ENCODE results near the gene EPHA3. TPM values are rescaled to one million over a fixed set of nuclear protein-coding genes. Genes with fewer than 3 reads are reported as not detected.
"Not testable (repeated sequence)": the region's sequence is repeated elsewhere in the genome, so short reads cannot be mapped to it uniquely, and the experiment has no call there.

The EPHA3 gene
- total RNA-seq, 1 experiment from 2014 or later, result 21.5 TPM

GRCh38 chr3:89344076-89344475 lies 236.7 kb downstream of the EPHA3 start:
- ChIA-PET POLR2A (ENCODE audit: low non-redundant PET) (no interaction called here), CTCF (no interaction called here)
- no peaks in the 10 kb centered on the region for H3K4me1 ChIP-seq (ENCODE audit: insufficient read depth, low read length, poor library complexity, severe bottlenecking)
- DNase-seq (ENCODE audit: low spot score), result no peak
- no peaks in the 10 kb centered on the region for H3K36me3 ChIP-seq (ENCODE audit: insufficient read depth, low read length, poor library complexity, severe bottlenecking)
- no TSS peak for BruUV-seq (replicated peaks)
- intact Hi-C loops (cut with micrococcal nuclease; ENCODE audit: unreplicated experiment), result no loop called here
- H3K4me3 ChIP-seq (ENCODE audit: low read depth, low read length, poor library complexity, severe bottlenecking), result no peak overlapping the region
- H3K27ac ChIP-seq (ENCODE audit: low read depth, low read length, poor library complexity, severe bottlenecking), result no peak overlapping the region
- H3K9me3 ChIP-seq (ENCODE audit: low read depth, low read length, poor library complexity, severe bottlenecking), result no peaks in the 10 kb centered on the region
- TF ChIP-seq EZH2 (IDR thresholded peaks at IDR 0.05; ENCODE audit: borderline replicate concordance, low read depth, low read length, poor library complexity, severe bottlenecking) (no peak), CTCF (conservative IDR thresholded peaks at IDR 0.05; ENCODE audit: low read depth, low read length) (no peak)
- no peaks in the 10 kb centered on the region for H3K27me3 ChIP-seq (replicated peaks; ENCODE audit: insufficient read depth, low read depth, low read length, poor library complexity)

- H3K4me1 ChIP-seq (ENCODE audit: insufficient read depth, low read length, poor library complexity, severe bottlenecking); H3K27me3 ChIP-seq (replicated peaks; ENCODE audit: insufficient read depth, low read depth, low read length, poor library complexity); BruUV-seq (replicated peaks); H3K36me3 ChIP-seq (ENCODE audit: insufficient read depth, low read length, poor library complexity, severe bottlenecking); DNase-seq (ENCODE audit: low spot score); intact Hi-C loops (cut with micrococcal nuclease; ENCODE audit: unreplicated experiment); H3K9me3 ChIP-seq (ENCODE audit: low read depth, low read length, poor library complexity, severe bottlenecking); CTCF ChIA-PET; POLR2A ChIA-PET (ENCODE audit: low non-redundant PET); H3K4me3 ChIP-seq (ENCODE audit: low read depth, low read length, poor library complexity, severe bottlenecking); H3K27ac ChIP-seq (ENCODE audit: low read depth, low read length, poor library complexity, severe bottlenecking): not testable (repeated sequence)
Measured at GRCh38 chr3:89350935-89351334, 243.5 kb downstream of the EPHA3 start.

GRCh38 chr3:89353465-89353864 lies 246.0 kb downstream of the EPHA3 start:
- peak; percentile 51 for DNase-seq (ENCODE audit: low spot score)
- ChIA-PET POLR2A (ENCODE audit: low non-redundant PET) (no interaction called here), CTCF (no interaction called here)
- Histone ChIP-seq H3K27me3 (replicated peaks; ENCODE audit: insufficient read depth, low read depth, low read length, poor library complexity) (no peaks in the 10 kb centered on the region), H3K4me3 (ENCODE audit: low read depth, low read length, poor library complexity, severe bottlenecking) (no peak overlapping the region), H3K36me3 (ENCODE audit: insufficient read depth, low read length, poor library complexity, severe bottlenecking) (no peaks in the 10 kb centered on the region), H3K27ac (ENCODE audit: low read depth, low read length, poor library complexity, severe bottlenecking) (no peak overlapping the region), H3K4me1 (ENCODE audit: insufficient read depth, low read length, poor library complexity, severe bottlenecking) (no peaks in the 10 kb centered on the region), H3K9me3 (ENCODE audit: low read depth, low read length, poor library complexity, severe bottlenecking) (no peaks in the 10 kb centered on the region)
- TF ChIP-seq CTCF (conservative IDR thresholded peaks at IDR 0.05; ENCODE audit: low read depth, low read length), result no peak
- no peak for TF ChIP-seq EZH2 (IDR thresholded peaks at IDR 0.05; ENCODE audit: borderline replicate concordance, low read depth, low read length, poor library complexity, severe bottlenecking)
- no TSS peak for BruUV-seq (replicated peaks)
- intact Hi-C loops (cut with micrococcal nuclease; ENCODE audit: unreplicated experiment), result no loop called here

GRCh38 chr3:89358281-89358680 lies 250.9 kb downstream of the EPHA3 start:
- H3K9me3 ChIP-seq (ENCODE audit: low read depth, low read length, poor library complexity, severe bottlenecking), result no peaks in the 10 kb centered on the region
- CTCF ChIA-PET, result no interaction called here
- intact Hi-C loops (cut with micrococcal nuclease; ENCODE audit: unreplicated experiment), result no loop called here
- TF ChIP-seq CTCF (conservative IDR thresholded peaks at IDR 0.05; ENCODE audit: low read depth, low read length) (no peak), EZH2 (IDR thresholded peaks at IDR 0.05; ENCODE audit: borderline replicate concordance, low read depth, low read length, poor library complexity, severe bottlenecking) (no peak)
- no peaks in the 10 kb centered on the region for H3K36me3 ChIP-seq (ENCODE audit: insufficient read depth, low read length, poor library complexity, severe bottlenecking)
- no peak overlapping the region for H3K4me3 ChIP-seq (ENCODE audit: low read depth, low read length, poor library complexity, severe bottlenecking)
- POLR2A ChIA-PET (ENCODE audit: low non-redundant PET), result no interaction called here
- no peaks in the 10 kb centered on the region for H3K4me1 ChIP-seq (ENCODE audit: insufficient read depth, low read length, poor library complexity, severe bottlenecking)
- no peaks in the 10 kb centered on the region for H3K27me3 ChIP-seq (replicated peaks; ENCODE audit: insufficient read depth, low read depth, low read length, poor library complexity)
- no peak for DNase-seq (ENCODE audit: low spot score)
- BruUV-seq (replicated peaks), result no TSS peak
- H3K27ac ChIP-seq (ENCODE audit: low read depth, low read length, poor library complexity, severe bottlenecking), result no peak overlapping the region

All from A673 (cell line).